Measurements from ENCODE around the gene SCAANT1.

Gene SCAANT1

DNA sequence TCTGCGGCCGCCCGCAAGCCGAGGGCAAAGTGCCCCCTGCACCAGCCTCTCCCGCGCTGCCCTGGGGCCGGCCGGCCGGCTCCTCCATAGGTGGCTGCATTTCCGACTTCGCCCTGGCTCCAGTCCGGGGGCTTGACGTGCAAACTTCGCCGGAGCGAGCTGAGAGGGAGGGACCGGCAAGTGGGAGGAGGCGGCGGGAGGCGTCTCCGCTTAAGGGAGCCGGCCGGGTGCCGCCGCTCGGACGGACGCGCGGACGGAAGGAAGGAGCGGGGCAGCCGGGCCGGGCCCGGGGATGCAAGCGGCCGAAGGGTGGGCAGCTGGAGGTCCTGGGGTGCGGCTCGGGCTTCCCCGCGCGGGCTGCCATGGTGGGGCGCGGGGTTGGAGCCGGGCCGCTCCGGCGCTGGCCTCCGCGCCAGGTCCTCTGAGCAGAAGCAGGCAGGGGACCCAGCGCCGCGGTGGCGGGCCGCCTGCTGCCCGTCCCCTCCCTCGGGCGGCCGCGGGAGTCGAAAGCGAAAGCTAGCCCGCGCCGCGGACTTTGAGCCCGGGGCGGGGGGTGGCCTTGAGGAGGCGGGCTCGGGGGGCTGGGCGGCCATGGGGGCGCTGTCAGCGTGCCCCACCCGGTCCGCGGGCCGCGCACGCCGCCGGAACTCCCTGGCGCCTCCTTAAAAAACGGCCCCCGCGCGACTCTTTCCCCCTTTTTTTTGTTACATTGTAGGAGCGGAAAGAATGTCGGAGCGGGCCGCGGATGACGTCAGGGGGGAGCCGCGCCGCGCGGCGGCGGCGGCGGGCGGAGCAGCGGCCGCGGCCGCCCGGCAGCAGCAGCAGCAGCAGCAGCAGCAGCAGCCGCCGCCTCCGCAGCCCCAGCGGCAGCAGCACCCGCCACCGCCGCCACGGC is at the start of gene SCAANT1:
SCAANT1 (minus strand) TSS at position 511 of the 895 bp plus-strand sequence.
- peak; percentile 42 for DNase-seq

GRCh38 chr3:63961891-63962290 is 49.7 kb upstream of the SCAANT1 start:
- no peak for DNase-seq

GRCh38 chr3:63960048-63960711 is 48.0 kb upstream of the SCAANT1 start:
- peak; percentile 20 for DNase-seq

GRCh38 chr3:63959146-63959545 is 47.0 kb upstream of the SCAANT1 start:
- DNase-seq: no peak

DNA sequence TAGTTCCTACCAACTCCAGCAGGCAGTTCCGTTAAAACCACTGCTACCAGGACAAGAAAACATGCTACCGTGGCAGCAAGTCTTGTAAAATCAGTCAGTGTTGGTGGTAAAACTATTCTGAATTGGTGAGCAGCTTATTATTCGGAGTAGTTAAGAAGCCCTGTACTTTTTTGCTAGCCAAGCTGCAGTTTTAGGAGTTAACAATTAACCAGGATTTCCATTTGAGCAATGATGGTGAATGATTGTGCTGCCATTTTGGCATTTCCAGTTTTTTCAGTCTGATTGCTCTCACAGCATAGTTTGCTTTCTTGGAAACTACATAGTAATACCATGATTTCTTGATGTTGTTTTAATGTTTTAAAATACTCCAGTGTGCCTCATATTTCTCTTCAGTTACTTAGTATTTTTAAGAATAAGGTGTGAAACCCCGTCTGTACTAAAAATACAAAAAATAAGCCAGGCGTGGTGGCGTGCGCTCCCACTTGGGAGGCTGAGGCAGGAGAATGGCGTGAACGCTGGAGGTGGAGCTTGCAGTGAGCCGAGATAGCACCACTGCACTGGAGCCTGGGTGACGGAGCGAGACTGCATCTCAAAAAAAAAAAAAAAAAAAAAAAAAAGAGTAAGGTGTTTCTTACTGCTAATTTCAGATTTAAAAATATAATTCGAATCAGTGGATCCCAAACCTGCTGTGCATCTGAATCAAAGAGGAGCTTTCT is 43.8 kb upstream of the SCAANT1 start:
- DNase-seq: no peak

GRCh38 chr3:63955036-63955650 is 43.0 kb upstream of the SCAANT1 start:
- DNase-seq: no peak

- no peak for DNase-seq
These were observed 42.0 kb upstream of the SCAANT1 start for GRCh38 chr3:63954182-63954581.

DNA sequence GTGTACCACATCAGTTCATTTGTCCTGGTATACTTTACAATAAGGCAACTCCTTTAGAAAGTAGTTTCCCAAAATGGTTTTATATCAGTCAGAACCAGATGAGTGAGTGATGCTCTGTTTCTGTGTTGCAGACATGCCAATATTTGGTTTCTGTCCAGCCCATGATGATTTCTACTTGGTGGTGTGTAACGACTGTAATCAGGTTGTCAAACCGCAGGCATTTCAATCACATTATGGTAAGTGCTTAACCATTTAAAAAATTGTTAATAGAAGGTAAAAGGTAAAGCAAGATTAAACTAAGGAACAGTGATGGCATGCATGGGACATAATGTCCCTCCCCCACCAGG is 40.0 kb upstream of the SCAANT1 start:
- no peak for DNase-seq

DNA sequence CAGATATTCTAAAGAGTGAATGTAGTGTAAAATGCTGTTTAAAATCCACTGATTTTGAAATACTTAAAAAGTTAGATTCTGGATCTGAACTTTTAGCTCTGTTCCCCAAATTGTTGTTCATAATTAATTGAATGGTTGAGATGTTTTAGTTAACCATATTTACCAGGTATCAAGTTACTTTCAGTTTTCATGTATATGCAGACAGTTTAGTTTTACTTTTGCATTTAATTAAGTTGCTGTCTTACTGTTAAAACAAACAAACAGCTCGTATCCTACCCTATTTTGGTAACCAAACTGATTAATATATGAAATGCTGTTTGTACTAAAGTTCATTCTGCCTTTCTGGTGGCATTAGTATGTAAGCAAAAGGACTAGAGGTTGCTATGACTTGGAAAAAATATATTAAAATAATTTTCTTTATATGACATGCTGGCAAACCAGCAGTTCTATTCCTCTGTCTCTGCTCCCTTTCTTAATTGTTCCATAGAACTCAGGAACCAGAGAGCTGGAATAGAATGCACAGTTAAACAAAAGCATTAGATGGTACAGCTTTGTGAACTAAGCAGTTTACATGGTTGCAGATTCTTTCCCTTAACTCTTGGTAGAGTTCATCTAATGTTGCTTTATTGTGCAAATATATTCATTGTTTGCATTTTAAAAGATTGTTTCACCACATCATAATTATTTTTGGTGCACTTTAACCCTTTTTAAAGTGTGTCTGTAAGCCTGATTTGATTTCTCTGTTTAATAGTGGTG is 39.5 kb upstream of the SCAANT1 start:
- no peak for DNase-seq

GRCh38 chr3:63950698-63951097 is 38.5 kb upstream of the SCAANT1 start:
- no peak for DNase-seq

DNA sequence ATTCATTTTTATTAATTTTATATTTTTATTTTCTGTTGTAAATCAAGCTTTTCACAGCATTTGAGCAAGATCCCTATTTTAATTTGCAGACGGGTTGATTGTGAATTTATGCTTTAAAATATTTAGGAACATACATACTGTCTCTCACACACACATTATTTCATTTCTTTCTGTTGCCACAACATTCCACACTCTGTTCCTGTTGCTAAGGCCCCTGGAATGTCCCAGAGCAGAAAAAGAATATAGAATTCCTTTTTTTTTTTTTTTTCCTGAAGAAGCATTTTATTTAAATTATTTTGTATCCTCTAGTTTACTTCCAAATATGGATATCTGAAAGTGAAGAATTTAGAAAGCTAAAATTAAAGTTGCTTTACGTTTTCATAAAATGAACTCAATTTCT is 36.8 kb upstream of the SCAANT1 start:
- DNase-seq: no peak

DNA sequence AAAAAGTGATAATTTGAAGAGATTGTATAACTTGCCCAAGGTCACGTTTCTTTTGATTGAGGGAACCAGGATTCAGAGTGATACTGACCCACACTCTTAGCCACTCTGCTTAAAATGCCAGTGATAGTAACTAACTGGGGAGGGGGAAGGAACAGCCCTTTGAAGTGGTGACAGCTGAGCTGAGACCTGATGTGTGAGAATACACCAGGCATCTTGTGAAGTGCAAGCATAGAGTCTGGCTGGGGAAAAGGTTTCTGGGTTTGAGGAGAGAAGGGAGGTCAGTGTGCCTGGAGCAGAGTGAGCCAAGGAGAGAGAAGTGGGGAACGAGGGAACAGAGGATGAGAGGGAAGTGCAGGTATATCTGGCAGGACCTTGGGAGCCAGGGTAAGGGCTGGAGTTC is 35.4 kb upstream of the SCAANT1 start:
- no peak for DNase-seq

- DNase-seq: no peak
These were observed 34.6 kb upstream of the SCAANT1 start for GRCh38 chr3:63946753-63947152.

GRCh38 chr3:63945558-63946096 is 33.4 kb upstream of the SCAANT1 start:
- peak; percentile 25 for DNase-seq

- DNase-seq: no peak
These were observed 31.5 kb upstream of the SCAANT1 start for GRCh38 chr3:63943678-63944077.

GRCh38 chr3:63942528-63942927 is 30.3 kb upstream of the SCAANT1 start:
- no peak for DNase-seq

- DNase-seq: no peak
These were observed 28.2 kb upstream of the SCAANT1 start for GRCh38 chr3:63940389-63940757.

DNA sequence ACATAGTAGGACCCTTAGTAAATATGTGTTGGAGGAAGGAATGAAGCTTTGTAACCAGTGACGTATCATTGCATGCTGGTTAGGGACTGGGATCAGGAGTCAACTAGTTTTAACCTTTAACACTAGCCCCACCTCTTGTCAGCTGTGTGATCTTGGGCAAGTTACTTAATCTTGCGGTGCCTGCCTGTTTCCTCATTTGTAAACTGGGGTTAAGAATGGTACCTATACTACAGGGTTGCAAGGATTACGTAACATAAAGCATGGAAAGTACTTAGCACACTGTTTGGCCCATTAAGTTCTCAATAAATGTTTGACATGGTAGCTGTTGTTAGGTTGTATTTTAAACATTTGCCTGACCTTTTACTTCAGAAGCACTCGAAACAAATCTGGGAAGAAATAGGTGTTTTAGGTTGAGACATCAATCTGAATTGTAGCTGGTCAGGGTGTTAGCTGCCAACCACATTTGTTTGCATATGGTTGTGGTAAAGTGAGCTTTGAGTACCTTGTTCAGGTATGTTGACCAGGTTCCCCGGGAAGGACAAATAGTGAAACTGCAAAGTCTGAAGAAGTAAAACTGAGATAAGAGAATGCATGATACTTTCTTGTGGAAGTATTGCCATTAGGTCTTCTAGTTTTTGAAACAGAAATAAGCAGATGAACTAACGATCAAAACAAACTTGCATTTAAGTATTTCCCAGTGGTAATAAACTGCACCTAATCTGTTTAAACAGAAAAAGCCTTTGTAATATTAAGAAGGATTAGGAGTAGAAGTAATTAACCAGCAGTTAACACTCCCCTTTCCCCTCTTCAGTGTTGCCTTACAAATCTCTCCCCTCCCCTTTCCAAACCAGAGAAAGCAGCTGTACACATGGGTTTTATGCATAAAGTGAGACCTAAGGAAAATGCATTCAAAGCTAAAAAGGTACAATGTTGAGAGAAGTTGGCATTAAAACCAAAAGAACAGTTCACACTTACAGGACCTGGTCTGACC is 25.8 kb upstream of the SCAANT1 start:
- peak; percentile 23 for DNase-seq

DNA sequence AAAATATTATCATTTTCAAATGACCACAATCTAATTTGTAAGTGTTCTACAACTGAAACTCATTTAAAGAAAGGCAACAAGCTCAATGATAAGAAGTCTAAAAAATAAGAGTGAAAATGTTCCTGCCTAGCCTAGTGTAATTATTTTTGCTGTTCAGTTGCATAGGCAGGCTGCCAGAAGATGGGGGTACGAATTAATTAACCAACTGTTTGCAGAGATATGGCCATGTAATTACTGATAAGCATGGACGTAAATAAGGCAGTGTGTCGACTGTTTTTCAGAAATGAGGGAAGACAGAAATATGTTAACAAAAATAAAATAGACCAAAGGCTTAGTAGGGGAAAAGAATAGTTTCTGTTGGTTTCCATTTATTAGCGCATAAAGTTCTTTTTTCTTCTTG is 24.7 kb upstream of the SCAANT1 start:
- DNase-seq: no peak

GRCh38 chr3:63934041-63934866 is 22.1 kb upstream of the SCAANT1 start:
- DNase-seq: no peak
